T47D (cell line): Measurements from ENCODE around the gene KANK2.

Source experiments
- DNase-seq, 2 experiments: peaks; one replicate each; pipeline versions ENCODE4 v3.0.0 to v3.0.0-alpha.2; 2011 to 2012; ENCODE audit warnings: low read depth in 1 of 2, low spot score in 1 of 2
- JUND ChIP-seq: IDR thresholded peaks from 2 replicates; pipeline ENCODE4 v1.6.1; 2012; ENCODE audit warnings: low read depth
- in situ Hi-C: cut with HindIII; loops from 2 replicates; pipeline ENCODE4 v1.10.0; 2016; ENCODE audit warnings: low sequenced_read_pairs, low pct_unique_long_range_greater_than_20kb

KANK2 gene

GRCh38 chr19:11236324-11237301 is 39.3 kb upstream of the KANK2 start:
- no peak for TF ChIP-seq JUND
- in situ Hi-C loops, result no loop called here
- no peak for DNase-seq

GRCh38 chr19:11234486-11235075 is 37.2 kb upstream of the KANK2 start:
- peak in 1 of 2 experiments; percentile 28 for DNase-seq
- TF ChIP-seq JUND, result no peak
- in situ Hi-C loops, result no loop called here

- in situ Hi-C loops, result no loop called here
- no peak for TF ChIP-seq JUND
- no peak for DNase-seq
Measured at GRCh38 chr19:11233073-11233472, 35.7 kb upstream of the KANK2 start.

- in situ Hi-C loops, result no loop called here
- no peak for TF ChIP-seq JUND
- DNase-seq, result no peak
Measured at GRCh38 chr19:11232555-11232954, 35.2 kb upstream of the KANK2 start.

- peak in 1 of 2 experiments; percentile 6 for DNase-seq
- TF ChIP-seq JUND, result no peak
- in situ Hi-C loops, result no loop called here
Measured at GRCh38 chr19:11230621-11231386, 33.5 kb upstream of the KANK2 start.

- in situ Hi-C loops, result no loop called here
- peak in 1 of 2 experiments; percentile 62 for DNase-seq
- TF ChIP-seq JUND, result no peak
Measured at GRCh38 chr19:11227195-11227886, 30.0 kb upstream of the KANK2 start.

- in situ Hi-C loops, result no loop called here
- no peak for DNase-seq
Measured at GRCh38 chr19:11226716-11227166, 29.4 kb upstream of the KANK2 start.

GRCh38 chr19:11225815-11226214 is 28.5 kb upstream of the KANK2 start:
- no peak for DNase-seq
- TF ChIP-seq JUND, result no peak
- in situ Hi-C loops, result no loop called here

More at GRCh38 chr19:11226716-11227166, 29.4 kb upstream of the KANK2 start:
- TF ChIP-seq JUND, result no peak

- no peak for TF ChIP-seq JUND
- DNase-seq, result no peak
- in situ Hi-C loops, result no loop called here
Measured at GRCh38 chr19:11225172-11225571, 27.8 kb upstream of the KANK2 start.

GRCh38 chr19:11224429-11224828 is 27.1 kb upstream of the KANK2 start:
- DNase-seq, result no peak
- TF ChIP-seq JUND, result no peak
- in situ Hi-C loops, result no loop called here

GRCh38 chr19:11223200-11223599 is 25.9 kb upstream of the KANK2 start:
- no peak for DNase-seq
- in situ Hi-C loops, result no loop called here
- no peak for TF ChIP-seq JUND

- DNase-seq, result no peak
- TF ChIP-seq JUND, result no peak
- in situ Hi-C loops, result no loop called here
Measured at GRCh38 chr19:11221082-11221598, 23.8 kb upstream of the KANK2 start.
